Activated CD4-positive, alpha-beta T cell treated with anti-CD3 and anti-CD28 coated beads, Interleukin-2, amount 50 U/mL, for 4 hours (primary cell): ENCODE measurements around the gene WNT8A.

Source experiments
- DNase-seq, 2 experiments: peaks; one replicate each; pipeline ENCODE4 v3.0.0-alpha.2; 2020

Gene WNT8A

GRCh38 chr5:138092301-138092700 lies 8.5 kb downstream of the WNT8A start:
- no peak for DNase-seq

DNA sequence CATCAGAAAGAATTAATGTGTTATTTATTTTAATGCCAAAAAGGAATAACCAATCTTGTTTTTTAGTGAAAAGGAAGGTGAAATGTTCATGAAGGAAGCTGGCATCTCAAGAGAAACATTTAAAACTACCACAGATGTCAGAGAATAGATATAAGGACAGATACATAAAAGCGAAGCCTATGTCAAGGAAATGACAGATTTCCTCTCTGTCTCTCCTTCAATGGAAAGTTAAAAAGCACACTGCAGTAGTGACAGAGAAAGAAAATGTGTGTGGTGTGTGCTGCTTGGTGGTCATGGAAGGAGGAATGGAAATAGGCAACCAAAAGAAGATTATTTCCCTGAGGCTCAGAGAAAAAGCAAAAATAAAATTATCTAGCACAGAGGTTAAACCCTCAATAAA lies 9.2 kb downstream of the WNT8A start:
- no peak for DNase-seq

DNA sequence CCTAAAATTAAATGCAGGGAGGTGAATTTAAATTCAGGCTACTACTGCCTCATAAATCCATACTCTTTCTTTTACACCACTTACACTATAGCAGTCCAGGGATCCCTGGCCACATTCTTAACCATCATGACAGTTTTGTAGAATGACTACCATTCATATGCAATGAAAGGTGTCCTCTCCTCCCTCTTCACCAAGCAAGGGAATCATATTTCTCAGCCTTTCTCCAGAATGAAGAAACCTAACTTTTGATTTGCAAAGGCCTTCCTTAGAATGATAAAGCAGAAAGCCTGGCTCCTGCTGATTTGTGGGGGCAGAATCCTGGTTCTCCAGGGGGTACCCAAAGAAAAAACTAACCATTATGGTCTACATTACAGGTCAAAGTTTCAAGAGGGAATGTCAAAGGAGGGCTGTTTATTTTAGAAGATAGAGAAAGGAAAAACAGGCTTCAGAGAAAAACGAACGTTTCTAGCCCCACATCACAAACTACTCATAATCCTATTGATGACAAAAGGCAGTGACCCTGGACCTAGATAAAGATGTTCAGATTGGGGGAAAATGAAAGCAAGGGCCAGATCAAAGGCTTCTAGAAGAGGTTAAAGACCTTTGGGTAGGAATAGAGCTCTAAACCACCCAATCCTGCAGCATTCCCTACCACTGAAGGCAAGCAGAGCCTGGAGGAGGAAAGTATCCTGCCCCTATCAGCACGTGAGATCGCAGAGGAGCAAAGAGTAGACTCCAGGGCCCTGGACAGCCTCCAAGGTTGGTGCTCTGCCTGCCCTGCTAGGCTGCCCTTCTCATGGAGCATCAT lies 11.5 kb downstream of the WNT8A start:
- no peak for DNase-seq

DNA sequence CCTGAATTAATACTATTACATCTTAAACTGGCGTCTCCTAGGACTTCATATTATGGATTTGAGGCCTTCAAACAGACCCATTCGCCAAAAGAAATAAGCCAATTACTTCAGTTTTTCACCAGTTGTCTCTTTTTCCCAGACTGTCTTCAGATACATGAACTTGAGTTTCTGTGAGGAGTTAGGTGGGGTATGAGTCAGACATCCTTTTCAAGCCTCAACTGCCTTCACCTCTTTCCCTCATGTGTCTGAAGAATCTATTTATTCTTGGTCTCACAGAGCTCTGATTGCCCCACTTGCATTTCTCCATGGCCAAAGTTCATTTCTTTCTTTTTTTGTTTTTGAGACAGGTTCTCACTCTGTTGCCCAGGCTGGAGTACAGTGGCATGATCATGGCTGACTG lies 12.5 kb downstream of the WNT8A start:
- no peak for DNase-seq

- DNase-seq: no peak
Measured at GRCh38 chr5:138096997-138097828, 13.4 kb downstream of the WNT8A start.

GRCh38 chr5:138102454-138103318 lies 18.9 kb downstream of the WNT8A start:
- DNase-seq: no peak

DNA sequence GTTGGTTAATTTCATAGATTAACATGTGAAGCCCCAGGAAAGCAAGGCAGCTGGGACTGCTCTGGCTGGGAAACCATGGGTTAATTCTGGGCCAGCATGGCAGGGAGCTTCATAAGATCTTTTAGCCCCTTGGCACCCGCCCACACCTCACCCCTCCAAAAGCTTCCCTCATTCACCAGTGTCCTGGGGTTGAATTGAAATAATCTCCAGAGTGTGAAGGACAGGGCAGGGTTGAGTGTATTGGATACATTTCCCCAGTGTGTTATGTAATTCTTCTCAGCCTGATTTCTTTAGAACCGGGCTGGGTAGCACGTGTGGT lies 19.4 kb downstream of the WNT8A start:
- DNase-seq: no peak

- no peak for DNase-seq
Measured at GRCh38 chr5:138105709-138106108, 21.9 kb downstream of the WNT8A start.

DNA sequence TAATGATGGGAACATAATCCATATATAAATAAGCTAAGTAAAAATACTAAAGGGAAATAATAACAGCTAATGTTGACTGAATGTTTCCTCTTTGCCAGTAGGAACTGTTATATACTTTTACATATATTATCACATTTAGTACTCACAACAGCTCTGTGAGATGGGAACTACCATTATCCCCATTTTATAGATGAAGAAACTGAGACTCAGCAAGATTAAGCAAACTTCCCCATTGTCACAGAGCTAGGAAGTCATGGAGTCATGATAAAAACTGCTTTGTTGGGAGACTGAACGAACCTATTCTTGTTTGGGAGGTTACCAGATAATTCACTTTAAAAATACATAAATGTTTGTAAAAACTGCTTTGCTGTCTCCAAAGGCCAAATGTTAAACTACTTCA lies 23.4 kb downstream of the WNT8A start:
- DNase-seq: no peak

DNA sequence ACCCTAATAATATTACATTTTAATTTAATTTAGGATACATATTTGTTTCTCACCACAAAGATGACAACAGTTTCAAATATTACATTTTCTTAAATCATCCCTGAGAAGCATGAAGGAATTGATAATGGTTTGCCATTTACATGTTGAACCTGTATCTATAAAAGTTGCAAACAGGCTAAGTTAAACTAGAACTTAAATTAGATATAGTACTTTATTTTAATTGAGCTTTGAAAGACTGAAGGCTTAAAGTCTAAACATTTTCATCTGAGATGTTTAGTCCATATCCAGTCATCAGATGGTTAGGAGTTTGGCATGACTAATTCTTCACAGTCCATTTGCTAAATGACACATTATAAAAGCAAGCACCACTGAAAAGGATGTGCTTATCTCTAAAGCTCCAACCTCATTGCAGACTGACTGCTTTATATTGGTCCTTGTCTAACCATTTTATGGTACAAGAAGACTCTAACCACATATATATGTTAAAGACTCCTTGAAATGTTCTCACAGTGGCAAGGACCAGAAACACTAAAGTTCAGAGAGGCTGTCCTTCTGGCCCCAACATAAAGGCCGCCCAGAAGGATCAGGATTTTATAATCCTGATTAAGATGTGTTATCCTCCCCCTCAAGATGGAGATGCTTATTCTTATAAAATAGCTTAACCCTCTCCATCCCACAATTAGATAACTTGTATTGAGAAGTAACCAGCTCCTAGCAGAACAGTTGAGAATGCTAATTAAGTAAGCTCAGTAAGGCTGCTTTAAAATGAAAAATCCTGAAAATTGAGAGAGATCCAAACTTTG lies 25.8 kb downstream of the WNT8A start:
- DNase-seq: no peak

DNA sequence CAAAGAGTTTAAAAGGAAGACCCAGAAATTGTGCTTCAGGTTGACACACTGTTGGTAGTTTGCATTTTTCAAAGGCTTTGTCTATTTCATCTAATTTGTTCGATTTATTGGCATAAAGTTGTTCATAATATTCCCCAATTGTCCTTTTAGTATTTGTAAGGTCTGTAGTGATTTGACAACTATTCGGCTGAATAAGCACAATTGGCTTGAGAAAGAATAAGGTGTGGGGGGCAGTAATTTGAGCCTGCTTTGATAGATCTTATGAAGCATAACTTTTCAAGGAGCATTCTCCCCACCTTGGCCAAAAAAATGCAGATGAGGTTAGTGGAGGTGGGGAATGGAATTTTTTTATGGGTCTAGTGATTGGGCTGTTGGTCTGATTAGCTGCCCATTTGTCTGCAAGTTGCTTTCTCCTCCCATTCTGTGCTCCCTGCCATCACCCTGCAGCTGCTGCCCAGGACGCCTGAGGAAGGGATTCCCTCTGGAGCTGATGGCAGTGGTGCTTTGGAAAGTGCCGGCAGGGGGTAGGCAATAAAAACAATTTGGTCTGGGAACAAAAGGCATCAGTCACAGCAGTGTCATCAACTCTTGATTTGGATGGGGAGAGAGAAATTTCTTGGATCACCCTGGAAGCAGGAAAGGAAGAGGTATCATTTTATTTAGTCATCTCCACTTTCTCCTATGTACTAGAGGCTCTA lies 26.6 kb downstream of the WNT8A start:
- no peak for DNase-seq

DNA sequence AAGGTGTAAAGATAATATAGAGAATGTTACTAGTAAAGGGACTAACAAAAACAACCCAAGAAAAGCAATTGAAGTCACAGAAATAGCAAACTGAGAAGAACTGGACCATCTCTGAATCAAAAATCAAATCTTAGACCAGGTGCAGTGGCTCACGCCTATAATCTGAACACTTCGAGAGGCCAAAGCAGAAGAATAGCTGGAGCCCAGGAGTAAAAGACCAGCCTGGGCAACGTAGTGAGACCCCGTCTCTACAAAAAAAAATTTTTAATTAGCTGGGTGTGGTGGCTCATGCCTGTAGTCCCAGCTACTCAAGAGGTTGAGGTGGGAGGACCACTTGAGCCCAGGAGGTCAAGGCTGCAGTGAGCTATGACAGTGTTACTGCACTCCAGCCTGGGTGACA lies 27.3 kb downstream of the WNT8A start:
- DNase-seq: no peak

GRCh38 chr5:138111937-138112336 lies 28.1 kb downstream of the WNT8A start:
- no peak for DNase-seq

DNA sequence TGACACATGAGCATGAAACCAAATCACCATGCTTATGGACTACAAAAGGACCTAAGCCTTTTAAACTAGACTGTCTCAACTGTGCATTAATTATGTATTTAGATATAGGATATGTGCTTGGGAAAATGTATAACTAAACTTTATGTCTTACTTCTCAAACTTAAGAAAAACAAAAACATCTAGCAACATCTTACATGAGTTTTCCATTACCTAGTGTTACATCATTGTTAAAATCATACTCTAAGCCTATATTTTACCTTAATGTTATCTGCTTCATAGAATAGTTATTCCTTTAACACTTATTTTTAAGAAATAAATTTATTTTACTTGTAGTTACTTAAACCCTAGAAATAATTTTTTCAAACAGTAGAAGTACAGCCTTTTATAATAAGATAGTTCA lies 31.4 kb downstream of the WNT8A start:
- no peak for DNase-seq

DNA sequence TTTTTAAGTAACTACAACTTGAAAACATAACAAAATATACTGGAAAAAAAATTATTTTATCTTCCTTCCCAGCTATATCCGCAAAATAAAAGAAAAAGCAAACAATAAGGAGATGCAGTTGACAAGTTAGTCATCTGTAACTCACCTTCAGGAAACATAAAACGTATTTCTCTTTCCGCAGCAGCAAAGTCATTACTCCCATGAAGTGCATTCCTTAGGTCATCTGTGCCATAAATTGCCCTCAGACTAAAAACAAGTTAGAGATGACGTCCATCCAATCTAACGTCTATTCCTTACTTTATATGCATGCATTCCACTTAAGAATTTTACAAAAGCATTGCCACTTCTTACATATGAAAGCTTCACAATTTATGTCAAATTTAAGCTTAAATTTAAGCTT lies 44.5 kb downstream of the WNT8A start:
- DNase-seq: no peak

- DNase-seq: no peak
Measured at GRCh38 chr5:138129347-138129746, 45.5 kb downstream of the WNT8A start.

GRCh38 chr5:138132543-138132942 lies 48.7 kb downstream of the WNT8A start:
- DNase-seq: no peak

DNA sequence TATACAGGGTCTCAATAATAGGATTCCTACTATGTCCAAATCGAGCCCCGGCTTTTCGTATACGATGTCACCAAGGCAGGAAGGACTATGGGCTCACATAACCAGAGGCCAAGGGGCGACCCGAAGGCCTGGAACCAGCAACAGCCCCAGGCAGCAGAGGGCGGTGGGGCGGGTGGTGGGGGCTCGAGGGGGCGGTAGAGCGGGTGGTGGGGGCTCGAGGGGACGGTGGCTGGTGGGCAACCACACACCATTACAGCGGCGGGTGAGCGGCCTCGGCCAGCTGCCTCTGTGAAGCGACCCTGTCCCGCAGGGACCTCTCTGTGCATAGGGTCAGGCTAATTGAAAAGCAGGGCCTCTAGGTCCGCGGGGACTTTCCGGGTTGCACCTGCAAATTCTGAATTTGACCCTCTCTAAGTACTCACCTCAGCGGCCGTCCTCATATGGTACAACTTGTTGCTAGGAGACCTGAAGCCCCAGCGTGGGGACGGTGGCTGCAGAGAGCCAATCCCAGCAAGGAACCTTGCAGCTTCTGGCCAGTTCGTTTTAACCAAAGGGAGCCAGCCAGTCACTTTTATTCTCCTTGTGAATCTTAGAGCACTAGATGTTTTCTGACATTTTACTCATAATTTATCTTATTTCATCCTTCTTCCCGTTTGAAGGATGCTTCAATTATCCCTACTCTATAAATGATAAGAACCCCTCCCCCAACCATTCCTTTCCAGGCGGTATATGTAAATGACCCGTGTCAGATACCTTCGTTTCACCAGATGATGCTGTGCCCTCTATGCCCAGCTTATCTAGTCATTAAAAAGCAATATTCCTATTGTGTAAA lies 55.3 kb downstream of the WNT8A start, which contains the start of gene NME5:
TSS of gene NME5 (minus strand) at position 480 of the 832 bp plus-strand sequence. CDS start 648 bp downstream, outside the sequence.
- no peak for DNase-seq

GRCh38 chr5:138139781-138140090 lies 55.9 kb downstream of the WNT8A start:
- DNase-seq: no peak

DNA sequence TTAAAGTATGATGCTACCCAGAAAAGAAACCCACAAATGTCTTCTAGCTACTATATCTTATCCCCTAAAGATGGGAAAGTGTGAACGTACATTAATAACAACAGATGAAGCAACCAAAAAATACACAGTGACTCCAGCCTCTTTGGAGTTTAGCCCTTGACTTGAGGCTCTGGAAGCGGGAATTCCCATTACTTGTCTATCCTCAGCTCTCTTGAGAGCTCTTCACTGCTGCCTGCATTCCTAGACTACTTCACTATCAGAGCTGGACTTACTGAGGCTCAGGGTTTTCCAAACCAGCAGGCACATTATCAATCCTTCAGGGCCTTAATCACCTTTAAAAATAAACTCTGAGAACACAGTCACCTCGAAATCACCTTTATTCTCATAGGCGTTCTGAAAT lies 56.4 kb downstream of the WNT8A start:
- DNase-seq: no peak
